Tibial nerve (tissue), 3 donors: ENCODE data around the gene KSR1.

Experiments
- CTCF ChIP-seq, 5 experiments: fragments of 200-600 bp in 3 of 5; fragments of 450-650 bp in 2 of 5; sonication (generic) in 3 of 5; IDR thresholded peaks; one replicate each; pipeline ENCODE4 v1.5.1; 2016 to 2019; ENCODE audit warnings: antibody characterized with exemption in 5 of 5, mild to moderate bottlenecking in 3 of 5, moderate library complexity in 2 of 5
- POLR2A ChIP-seq, 2 donors: fragments of 450-650 bp; IDR thresholded peaks; one replicate each; pipeline ENCODE4 v1.6.1; 2017; ENCODE audit warnings: antibody characterized with exemption in 2 of 2, mild to moderate bottlenecking in 2 of 2, moderate library complexity in 2 of 2

- TF ChIP-seq CTCF (IDR thresholded peaks at IDR 0.05) (no peak), POLR2A (IDR thresholded peaks at IDR 0.05) (no peak)
Measured at GRCh38 chr17:27616414-27616813, 160.2 kb downstream of the KSR1 start.
